ENCODE data around the gene PADI1. TPM values are rescaled to one million over a fixed set of nuclear protein-coding genes. Genes with fewer than 3 reads are reported as not detected.

Gene PADI1
- total RNA-seq, 4 donors from 2014 or later: 0.14 TPM; not detected in 3

- Histone ChIP-seq H3K27ac (no peak overlapping the region), H3K9me3 (no peaks in the 10 kb centered on the region), H3K4me1 (no peaks in the 10 kb centered on the region), H3K36me3 (no peaks in the 10 kb centered on the region), H3K27me3 (no peaks in the 10 kb centered on the region), H3K4me3 (no peak overlapping the region)
- intact Hi-C loops (cut with DNase I; ENCODE audit: low total_unique reads): no loop called here
- TF ChIP-seq CTCF (IDR thresholded peaks at IDR 0.05) (no peak), POLR2A (IDR thresholded peaks at IDR 0.05) (no peak)
- DNase-seq: no peak
These were observed 17.6 kb downstream of the PADI1 start for GRCh38 chr1:17222557-17222956.

- H3K9me3 ChIP-seq: no peaks in the 10 kb centered on the region
- H3K4me1 ChIP-seq: no peaks in the 10 kb centered on the region
- H3K36me3 ChIP-seq: no peaks in the 10 kb centered on the region
- DNase-seq: no peak
- intact Hi-C loops (cut with DNase I; ENCODE audit: low total_unique reads): no loop called here
- H3K4me3 ChIP-seq: no peak overlapping the region
- no peaks in the 10 kb centered on the region for H3K27me3 ChIP-seq
- H3K27ac ChIP-seq: no peak overlapping the region
- TF ChIP-seq POLR2A (IDR thresholded peaks at IDR 0.05): no peak
- TF ChIP-seq CTCF (IDR thresholded peaks at IDR 0.05): no peak
These were observed 19.5 kb downstream of the PADI1 start for GRCh38 chr1:17224434-17224833.

- Histone ChIP-seq H3K4me3 (no peak overlapping the region), H3K27me3 (no peaks in the 10 kb centered on the region), H3K4me1 (no peaks in the 10 kb centered on the region), H3K27ac (no peak overlapping the region), H3K9me3 (no peaks in the 10 kb centered on the region), H3K36me3 (no peaks in the 10 kb centered on the region)
- TF ChIP-seq CTCF (IDR thresholded peaks at IDR 0.05) (no peak), POLR2A (IDR thresholded peaks at IDR 0.05) (no peak)
- no peak for DNase-seq
- intact Hi-C loops (cut with DNase I; ENCODE audit: low total_unique reads): no loop called here
These were observed 20.2 kb downstream of the PADI1 start for GRCh38 chr1:17225140-17225539.

GRCh38 chr1:17227358-17227915 lies 22.5 kb downstream of the PADI1 start:
- TF ChIP-seq POLR2A (IDR thresholded peaks at IDR 0.05): no peak
- no peaks in the 10 kb centered on the region for H3K9me3 ChIP-seq
- H3K36me3 ChIP-seq: no peaks in the 10 kb centered on the region
- no peaks in the 10 kb centered on the region for H3K4me1 ChIP-seq
- H3K4me3 ChIP-seq: no peak overlapping the region
- no peak overlapping the region for H3K27ac ChIP-seq
- intact Hi-C loops (cut with DNase I; ENCODE audit: low total_unique reads): no loop called here
- DNase-seq: no peak
- H3K27me3 ChIP-seq: no peaks in the 10 kb centered on the region

- Histone ChIP-seq H3K4me1 (no peaks in the 10 kb centered on the region), H3K27me3 (no peaks in the 10 kb centered on the region), H3K27ac (no peak overlapping the region), H3K36me3 (no peaks in the 10 kb centered on the region), H3K9me3 (no peaks in the 10 kb centered on the region), H3K4me3 (no peak overlapping the region)
- intact Hi-C loops (cut with DNase I; ENCODE audit: low total_unique reads): no loop called here
- DNase-seq: no peak
- no peak for TF ChIP-seq CTCF (IDR thresholded peaks at IDR 0.05)
- TF ChIP-seq POLR2A (IDR thresholded peaks at IDR 0.05): no peak
These were observed 23.7 kb downstream of the PADI1 start for GRCh38 chr1:17228619-17229018.

- no peaks in the 10 kb centered on the region for H3K36me3 ChIP-seq
- no peak for TF ChIP-seq POLR2A (IDR thresholded peaks at IDR 0.05)
- no peak for TF ChIP-seq CTCF (IDR thresholded peaks at IDR 0.05)
- H3K9me3 ChIP-seq: no peaks in the 10 kb centered on the region
- no peak overlapping the region for H3K27ac ChIP-seq
- H3K27me3 ChIP-seq: no peaks in the 10 kb centered on the region
- no peak overlapping the region for H3K4me3 ChIP-seq
- DNase-seq: no peak
- intact Hi-C loops (cut with DNase I; ENCODE audit: low total_unique reads): no loop called here
- no peaks in the 10 kb centered on the region for H3K4me1 ChIP-seq
These were observed 24.5 kb downstream of the PADI1 start for GRCh38 chr1:17229379-17229778.
